ENCODE measurements around the gene TRIP11. TPM values are rescaled to one million over a fixed set of nuclear protein-coding genes. Genes with fewer than 3 reads are reported as not detected.
"Not testable (repeated sequence)": the region's sequence is repeated elsewhere in the genome, so short reads cannot be mapped to it uniquely, and the experiment has no call there.

TRIP11 gene
- total RNA-seq, 1 donor from 2014 or later: 46.8 TPM

DNA sequence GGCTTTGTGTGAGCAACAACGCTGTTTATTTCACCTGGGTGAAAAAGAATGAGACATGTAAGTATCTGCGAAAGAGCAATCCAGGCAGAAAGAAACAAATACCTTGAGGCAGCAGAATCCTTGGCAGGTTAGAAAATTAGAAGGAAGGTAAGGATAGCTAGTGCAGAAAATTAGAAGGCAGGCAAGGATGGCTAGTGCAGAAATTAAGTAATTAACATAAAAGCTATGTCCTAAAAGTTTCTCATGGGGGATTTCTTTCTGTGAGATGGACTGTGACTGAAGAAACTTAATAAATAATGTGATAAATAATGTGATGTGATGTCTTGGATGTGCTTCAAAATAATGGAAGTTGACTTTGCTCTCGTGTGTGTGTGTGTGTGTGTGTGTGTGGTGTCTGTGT lies 9.9 kb upstream of the TRIP11 start:
- Mint-ChIP-seq H3K4me1 (ENCODE audit: unreplicated experiment) (peaks cover 7% of the 10 kb centered on the region), H3K27me3 (ENCODE audit: unreplicated experiment) (peaks cover 5% of the 10 kb centered on the region), H3K27ac (ENCODE audit: unreplicated experiment) (no peak overlapping the region), H3K4me3 (ENCODE audit: unreplicated experiment) (no peak overlapping the region), H3K36me3 (ENCODE audit: low read depth, unreplicated experiment) (peaks cover 20% of the 10 kb centered on the region), H3K9me3 (ENCODE audit: unreplicated experiment) (no peaks in the 10 kb centered on the region)
- DNase-seq (ENCODE audit: low spot score): no peak
- TF ChIP-seq, protein P1, sequence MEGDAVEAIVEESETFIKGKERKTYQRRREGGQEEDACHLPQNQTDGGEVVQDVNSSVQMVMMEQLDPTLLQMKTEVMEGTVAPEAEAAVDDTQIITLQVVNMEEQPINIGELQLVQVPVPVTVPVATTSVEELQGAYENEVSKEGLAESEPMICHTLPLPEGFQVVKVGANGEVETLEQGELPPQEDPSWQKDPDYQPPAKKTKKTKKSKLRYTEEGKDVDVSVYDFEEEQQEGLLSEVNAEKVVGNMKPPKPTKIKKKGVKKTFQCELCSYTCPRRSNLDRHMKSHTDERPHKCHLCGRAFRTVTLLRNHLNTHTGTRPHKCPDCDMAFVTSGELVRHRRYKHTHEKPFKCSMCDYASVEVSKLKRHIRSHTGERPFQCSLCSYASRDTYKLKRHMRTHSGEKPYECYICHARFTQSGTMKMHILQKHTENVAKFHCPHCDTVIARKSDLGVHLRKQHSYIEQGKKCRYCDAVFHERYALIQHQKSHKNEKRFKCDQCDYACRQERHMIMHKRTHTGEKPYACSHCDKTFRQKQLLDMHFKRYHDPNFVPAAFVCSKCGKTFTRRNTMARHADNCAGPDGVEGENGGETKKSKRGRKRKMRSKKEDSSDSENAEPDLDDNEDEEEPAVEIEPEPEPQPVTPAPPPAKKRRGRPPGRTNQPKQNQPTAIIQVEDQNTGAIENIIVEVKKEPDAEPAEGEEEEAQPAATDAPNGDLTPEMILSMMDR (IDR thresholded peaks at IDR 0.05; ENCODE audit: unreplicated experiment): no peak

DNA sequence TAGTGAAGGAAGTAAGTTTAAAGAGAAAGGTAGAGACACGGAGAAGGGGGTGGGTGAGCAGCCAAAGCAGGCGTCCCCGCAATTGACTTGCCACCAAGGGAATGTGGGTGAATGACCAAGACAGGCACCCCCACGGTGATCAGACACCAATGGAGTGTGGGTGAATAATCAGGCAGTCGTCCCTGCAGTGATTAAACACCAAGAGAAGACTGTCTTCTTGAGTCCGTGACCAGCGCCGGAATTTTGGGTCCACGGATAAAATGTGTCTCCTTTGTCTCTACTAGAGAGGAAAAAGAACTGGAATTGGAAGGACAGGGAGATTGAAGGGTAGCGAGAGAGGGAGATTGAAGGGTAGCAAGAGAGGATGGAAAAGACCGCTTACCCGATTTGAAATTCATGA lies 9.4 kb upstream of the TRIP11 start:
- not testable (repeated sequence) for DNase-seq (ENCODE audit: low spot score); H3K4me3 Mint-ChIP-seq (ENCODE audit: unreplicated experiment); H3K4me1 Mint-ChIP-seq (ENCODE audit: unreplicated experiment); H3K27ac Mint-ChIP-seq (ENCODE audit: unreplicated experiment); H3K9me3 Mint-ChIP-seq (ENCODE audit: unreplicated experiment); H3K27me3 Mint-ChIP-seq (ENCODE audit: unreplicated experiment)
- peaks cover 20% of the 10 kb centered on the region for H3K36me3 Mint-ChIP-seq (ENCODE audit: low read depth, unreplicated experiment)

DNA sequence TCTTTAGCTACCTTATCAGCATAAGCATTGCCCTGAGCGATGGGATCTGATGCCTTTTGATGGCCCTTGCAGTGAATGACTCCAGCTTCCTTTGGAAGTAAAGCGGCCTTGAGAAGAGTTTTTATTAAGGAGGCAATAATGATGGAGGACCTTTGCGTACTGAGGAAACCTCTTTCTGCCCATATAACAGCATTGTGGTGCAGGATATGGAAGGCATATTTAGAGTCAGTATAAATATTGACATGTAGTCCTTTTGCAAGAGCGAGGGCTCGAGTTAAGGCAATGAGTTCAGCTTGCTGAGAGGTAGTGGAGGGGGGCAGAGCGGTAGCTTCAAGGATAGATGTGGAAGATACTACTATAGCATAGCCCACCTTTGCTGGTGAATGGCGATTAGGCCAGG lies 6.0 kb upstream of the TRIP11 start:
- not testable (repeated sequence) for DNase-seq (ENCODE audit: low spot score); H3K9me3 Mint-ChIP-seq (ENCODE audit: unreplicated experiment); H3K4me1 Mint-ChIP-seq (ENCODE audit: unreplicated experiment); H3K4me3 Mint-ChIP-seq (ENCODE audit: unreplicated experiment); H3K27me3 Mint-ChIP-seq (ENCODE audit: unreplicated experiment); H3K27ac Mint-ChIP-seq (ENCODE audit: unreplicated experiment)
- H3K36me3 Mint-ChIP-seq (ENCODE audit: low read depth, unreplicated experiment): peaks cover 20% of the 10 kb centered on the region

DNA sequence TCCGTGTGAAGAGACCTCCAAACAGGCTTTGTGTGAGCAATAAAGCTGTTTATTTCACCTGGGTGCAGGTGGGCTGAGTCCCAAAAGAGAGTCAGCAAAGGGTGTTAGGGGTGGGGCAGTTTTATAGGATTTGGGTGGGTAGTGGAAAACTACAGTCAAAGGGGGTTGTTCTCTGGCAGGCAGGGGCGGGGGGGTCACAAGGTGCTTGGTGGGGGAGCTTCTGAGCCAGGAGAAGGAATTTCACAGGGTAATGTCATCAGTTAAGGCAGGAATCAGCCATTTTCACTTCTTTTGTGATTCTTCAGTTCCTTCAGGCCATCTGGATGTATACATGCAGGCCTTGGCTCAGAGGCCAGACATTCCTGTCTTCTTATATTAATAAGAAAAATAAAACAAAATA lies 1.9 kb upstream of the TRIP11 start:
- not testable (repeated sequence) for H3K27me3 Mint-ChIP-seq (ENCODE audit: unreplicated experiment); H3K9me3 Mint-ChIP-seq (ENCODE audit: unreplicated experiment); H3K4me3 Mint-ChIP-seq (ENCODE audit: unreplicated experiment); H3K27ac Mint-ChIP-seq (ENCODE audit: unreplicated experiment); H3K36me3 Mint-ChIP-seq (ENCODE audit: low read depth, unreplicated experiment); DNase-seq (ENCODE audit: low spot score)
- H3K4me1 Mint-ChIP-seq (ENCODE audit: unreplicated experiment): peaks cover 20% of the 10 kb centered on the region

DNA sequence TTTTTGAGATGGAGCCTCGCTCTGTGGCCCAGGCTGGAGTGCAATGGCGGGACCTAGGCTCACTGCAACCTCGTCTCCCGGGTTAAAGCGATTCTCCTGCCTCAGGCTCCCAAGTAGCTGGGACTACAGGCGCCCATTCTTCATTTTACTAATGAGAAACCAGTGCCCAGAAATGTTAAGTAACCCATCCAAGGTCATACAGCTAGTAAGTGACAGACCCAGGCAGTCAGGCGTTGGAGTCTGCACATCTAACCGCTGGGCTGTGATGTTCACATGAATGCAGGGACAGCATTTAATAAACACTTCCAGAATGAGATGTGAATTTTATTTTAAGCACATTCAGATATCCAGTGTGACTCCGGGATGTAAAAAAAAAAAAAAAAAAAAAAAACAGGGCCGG lies 1.3 kb upstream of the TRIP11 start:
- Mint-ChIP-seq H3K27ac (ENCODE audit: unreplicated experiment) (no peak overlapping the region), H3K27me3 (ENCODE audit: unreplicated experiment) (peaks cover 4% of the 10 kb centered on the region), H3K4me3 (ENCODE audit: unreplicated experiment) (no peak overlapping the region), H3K36me3 (ENCODE audit: low read depth, unreplicated experiment) (no peaks in the 10 kb centered on the region), H3K9me3 (ENCODE audit: unreplicated experiment) (no peaks in the 10 kb centered on the region), H3K4me1 (ENCODE audit: unreplicated experiment) (peaks cover 20% of the 10 kb centered on the region)
- TF ChIP-seq, protein P1 (IDR thresholded peaks at IDR 0.05; ENCODE audit: unreplicated experiment): no peak
- no peak for DNase-seq (ENCODE audit: low spot score)

DNA sequence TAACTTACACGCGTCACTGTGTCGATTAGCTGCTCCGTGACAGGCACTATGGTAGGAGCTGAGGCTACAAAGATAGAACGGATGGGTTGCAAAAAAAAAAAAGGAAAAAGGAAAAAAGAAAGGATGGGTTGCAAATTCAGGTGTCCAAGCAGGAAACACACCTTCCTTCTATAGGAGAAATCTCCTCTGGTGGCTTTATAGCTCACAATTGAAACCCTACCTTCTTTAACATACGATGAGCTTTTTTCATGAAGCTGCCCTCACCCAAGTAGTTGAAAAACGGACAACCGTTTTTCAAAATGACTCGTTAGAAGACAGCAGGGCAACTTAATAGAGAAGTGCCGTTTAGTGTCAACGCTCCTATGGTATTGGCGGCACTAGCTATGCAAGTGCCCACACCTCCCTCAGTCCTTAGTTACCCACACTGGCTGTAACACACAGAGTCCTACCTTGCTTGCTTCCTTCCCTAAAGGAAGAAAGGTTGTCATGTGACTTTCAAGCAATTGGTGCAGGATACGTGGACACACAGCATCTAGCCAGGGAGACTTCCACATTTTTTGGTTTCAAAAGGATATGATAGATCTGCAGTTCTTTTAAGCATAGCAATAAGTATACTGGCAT lies 682 bp upstream of the TRIP11 start:
- H3K4me3 Mint-ChIP-seq (ENCODE audit: unreplicated experiment): peak overlapping the region; percentile 98
- H3K27me3 Mint-ChIP-seq (ENCODE audit: unreplicated experiment): peaks cover 4% of the 10 kb centered on the region
- peak overlapping the region; percentile 95 for H3K27ac Mint-ChIP-seq (ENCODE audit: unreplicated experiment)
- peaks cover 20% of the 10 kb centered on the region for H3K4me1 Mint-ChIP-seq (ENCODE audit: unreplicated experiment)
- H3K36me3 Mint-ChIP-seq (ENCODE audit: low read depth, unreplicated experiment): no peaks in the 10 kb centered on the region
- peak; percentile 14 for DNase-seq (ENCODE audit: low spot score)
- H3K9me3 Mint-ChIP-seq (ENCODE audit: unreplicated experiment): no peaks in the 10 kb centered on the region
- TF ChIP-seq, protein P1 (IDR thresholded peaks at IDR 0.05; ENCODE audit: unreplicated experiment): no peak

Measured in endothelial cell (in vitro differentiated cells).